HUES48 (cell line): ENCODE results near the gene GABRB1.

Experiments
- H3K27ac ChIP-seq: one replicate; pipeline ENCODE4 v1.7.0; 2013; ENCODE audit warnings: low read depth, low read length, inconsistent platforms
- H3K27me3 ChIP-seq: 2 replicates; pipeline ENCODE4 v1.6.1; 2013; ENCODE audit warnings: mild to moderate bottlenecking, low read length; ENCODE audit not compliant: control insufficient read depth, insufficient read depth
- H3K36me3 ChIP-seq: 2 replicates; pipeline ENCODE4 v1.6.1; 2013; ENCODE audit warnings: low read length; ENCODE audit not compliant: control insufficient read depth, insufficient read depth
- H3K4me1 ChIP-seq: 2 replicates; pipeline ENCODE4 v1.6.1; 2013; ENCODE audit warnings: mild to moderate bottlenecking, low read length; ENCODE audit not compliant: control insufficient read depth, insufficient read depth
- H3K4me3 ChIP-seq: 2 replicates; pipeline ENCODE4 v1.5.1; 2013; ENCODE audit warnings: mild to moderate bottlenecking, low read depth, low read length
- H3K9ac ChIP-seq: 2 replicates; pipeline ENCODE4 v1.6.1; 2013; ENCODE audit warnings: mild to moderate bottlenecking, low read depth, low read length, moderate library complexity
- H3K9me3 ChIP-seq: 2 replicates; pipeline ENCODE4 v1.6.1; 2013; ENCODE audit warnings: low read length; ENCODE audit not compliant: control insufficient read depth, insufficient read depth

The GABRB1 gene

DNA sequence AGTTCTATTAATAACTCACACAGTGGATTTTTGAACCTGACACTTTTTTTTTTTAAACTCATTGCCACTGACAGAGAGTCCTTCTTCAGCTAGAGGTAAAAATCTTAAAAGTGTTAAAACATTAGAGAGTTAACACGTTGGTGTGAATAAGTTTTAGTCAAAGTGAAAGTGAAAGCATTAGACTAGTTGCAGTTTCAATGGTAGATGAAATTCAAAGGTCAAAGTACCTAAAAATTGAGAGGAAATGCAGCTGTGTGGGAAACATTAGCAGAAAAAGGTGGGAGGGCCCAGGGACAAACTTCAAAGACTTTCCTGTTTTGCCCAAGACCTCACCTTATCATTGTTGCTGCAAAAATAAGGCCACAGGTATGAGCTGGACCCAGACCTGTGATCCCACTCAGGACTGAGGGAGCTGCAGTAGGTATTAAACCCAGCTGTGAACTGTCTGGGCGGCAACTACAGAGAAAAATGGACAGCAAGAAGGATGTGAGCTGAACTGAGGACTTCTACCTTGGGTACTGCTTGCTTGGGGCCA is 20.4 kb upstream of the GABRB1 start:
- Histone ChIP-seq H3K36me3 (no peaks in the 10 kb centered on the region), H3K4me1 (no peaks in the 10 kb centered on the region), H3K27me3 (no peaks in the 10 kb centered on the region), H3K9ac (no peak overlapping the region), H3K9me3 (no peaks in the 10 kb centered on the region), H3K27ac (no peak overlapping the region), H3K4me3 (no peak overlapping the region)

GRCh38 chr4:47012676-47013075 is 18.7 kb upstream of the GABRB1 start:
- Histone ChIP-seq H3K4me3 (no peak overlapping the region), H3K27ac (no peak overlapping the region), H3K9me3 (no peaks in the 10 kb centered on the region), H3K36me3 (no peaks in the 10 kb centered on the region), H3K27me3 (no peaks in the 10 kb centered on the region), H3K9ac (no peak overlapping the region), H3K4me1 (no peaks in the 10 kb centered on the region)

DNA sequence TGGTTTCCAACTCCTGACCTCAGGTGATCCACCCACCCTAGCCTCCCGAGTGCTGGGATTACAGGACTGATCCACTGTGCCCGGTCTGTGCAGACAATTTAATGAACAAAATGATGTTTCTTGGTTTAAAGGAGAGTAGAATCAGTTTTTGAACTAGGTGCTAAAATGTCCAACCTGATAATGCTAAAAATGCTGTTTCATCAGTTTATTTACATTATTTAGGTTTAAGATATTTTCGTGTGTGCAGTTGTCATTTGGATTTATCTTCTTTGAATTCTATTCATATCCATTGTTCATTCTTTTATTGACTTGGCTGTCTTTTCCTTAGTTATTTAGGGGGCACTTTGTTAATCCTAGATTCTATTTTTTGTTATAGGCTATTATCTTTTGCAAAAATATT is 18.0 kb upstream of the GABRB1 start:
- Histone ChIP-seq H3K27me3 (no peaks in the 10 kb centered on the region), H3K9me3 (no peaks in the 10 kb centered on the region), H3K4me1 (no peaks in the 10 kb centered on the region), H3K36me3 (no peaks in the 10 kb centered on the region), H3K4me3 (no peak overlapping the region), H3K27ac (no peak overlapping the region), H3K9ac (no peak overlapping the region)

DNA sequence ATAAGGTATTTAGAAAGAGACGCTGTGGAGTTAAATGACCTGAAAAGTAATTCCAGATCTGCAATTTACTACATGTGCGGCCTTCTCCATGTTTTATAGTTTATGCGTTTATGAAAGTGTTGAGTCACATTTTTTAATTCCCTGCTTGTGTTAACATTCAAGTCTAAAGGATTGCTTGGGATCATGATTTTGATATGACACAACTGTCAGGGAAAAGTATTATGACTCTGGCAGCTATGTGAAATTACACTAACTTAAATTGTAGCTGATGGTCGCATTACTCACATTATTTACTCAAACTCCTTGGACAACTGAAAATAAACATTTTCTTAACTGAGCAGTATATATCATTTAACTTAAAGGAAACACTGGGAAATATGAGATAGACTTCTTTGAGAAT is 14.3 kb upstream of the GABRB1 start:
- Histone ChIP-seq H3K27ac (no peak overlapping the region), H3K4me3 (no peak overlapping the region), H3K4me1 (no peaks in the 10 kb centered on the region), H3K9ac (no peak overlapping the region), H3K9me3 (no peaks in the 10 kb centered on the region), H3K36me3 (no peaks in the 10 kb centered on the region), H3K27me3 (no peaks in the 10 kb centered on the region)

GRCh38 chr4:47017494-47017893 is 13.9 kb upstream of the GABRB1 start:
- Histone ChIP-seq H3K27me3 (no peaks in the 10 kb centered on the region), H3K9me3 (no peaks in the 10 kb centered on the region), H3K4me1 (no peaks in the 10 kb centered on the region), H3K36me3 (no peaks in the 10 kb centered on the region), H3K9ac (no peak overlapping the region), H3K27ac (no peak overlapping the region), H3K4me3 (no peak overlapping the region)

- H3K9ac ChIP-seq = no peak overlapping the region
- peaks cover 30% of the 10 kb centered on the region for H3K27me3 ChIP-seq
- peaks cover 4% of the 10 kb centered on the region for H3K4me1 ChIP-seq
- H3K9me3 ChIP-seq = no peaks in the 10 kb centered on the region
- no peak overlapping the region for H3K27ac ChIP-seq
- peak overlapping the region; percentile 84 for H3K4me3 ChIP-seq
- H3K36me3 ChIP-seq = no peaks in the 10 kb centered on the region
These were observed 511 bp downstream of the GABRB1 start for GRCh38 chr4:47031751-47032404.

DNA sequence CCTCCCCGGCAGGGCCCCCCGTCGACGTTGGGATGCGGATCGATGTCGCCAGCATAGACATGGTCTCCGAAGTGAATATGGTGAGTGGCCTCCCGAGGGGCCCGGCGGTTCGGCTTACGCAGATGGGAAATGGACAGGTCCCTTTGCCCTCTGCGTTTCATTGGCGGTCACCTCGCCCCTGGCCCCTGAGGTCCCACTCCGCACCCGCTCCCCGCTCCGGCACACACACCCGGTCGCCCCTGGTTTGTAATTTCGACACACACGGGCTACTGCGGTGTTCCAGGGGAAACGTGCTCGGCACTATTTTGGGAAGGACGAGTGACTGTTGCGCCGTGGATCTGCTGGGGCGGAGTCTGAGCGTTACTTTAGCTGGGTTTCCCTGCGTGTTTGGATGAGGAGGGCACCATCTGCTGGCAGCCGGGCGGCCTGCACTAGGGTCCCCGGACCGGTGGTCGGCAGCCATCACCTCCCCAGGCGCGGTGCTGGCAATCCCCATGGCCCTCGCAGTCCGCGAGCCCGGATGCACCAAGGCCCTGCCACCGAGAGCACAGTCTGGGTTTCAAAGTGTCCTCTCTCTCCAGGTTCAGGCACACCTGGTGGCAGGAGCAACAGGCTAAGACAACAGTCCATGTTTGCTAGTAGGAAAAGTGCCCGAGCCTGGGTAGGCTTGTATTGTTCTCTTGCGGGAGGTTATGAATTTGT is 1.2 kb downstream of the GABRB1 start:
- peaks cover 30% of the 10 kb centered on the region for H3K27me3 ChIP-seq
- H3K27ac ChIP-seq = no peak overlapping the region
- H3K4me1 ChIP-seq = peaks cover 4% of the 10 kb centered on the region
- H3K4me3 ChIP-seq = peak overlapping the region; percentile 84
- H3K36me3 ChIP-seq = no peaks in the 10 kb centered on the region
- no peak overlapping the region for H3K9ac ChIP-seq
- H3K9me3 ChIP-seq = no peaks in the 10 kb centered on the region

DNA sequence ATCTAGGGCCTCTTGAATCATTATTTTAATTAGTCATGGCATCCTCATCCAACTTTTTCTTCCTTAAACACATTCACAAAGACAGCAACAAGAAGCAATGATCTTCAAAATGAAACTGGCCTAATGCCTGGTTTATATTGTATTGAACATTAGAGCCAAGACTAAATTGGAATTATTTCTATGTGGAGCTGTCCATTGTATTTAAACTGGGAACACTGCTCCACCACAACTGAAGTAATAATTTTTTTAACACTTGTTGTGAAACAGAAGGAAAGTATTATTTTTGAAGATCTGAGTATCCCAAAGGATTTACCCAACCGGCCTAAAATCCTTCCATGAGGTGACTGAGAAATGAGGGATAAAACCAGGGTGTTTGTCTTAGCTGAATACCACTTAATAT is 6.9 kb downstream of the GABRB1 start:
- no peak overlapping the region for H3K4me3 ChIP-seq
- no peaks in the 10 kb centered on the region for H3K9me3 ChIP-seq
- H3K9ac ChIP-seq = no peak overlapping the region
- H3K36me3 ChIP-seq = no peaks in the 10 kb centered on the region
- H3K4me1 ChIP-seq = no peaks in the 10 kb centered on the region
- no peak overlapping the region for H3K27ac ChIP-seq
- peaks cover 3% of the 10 kb centered on the region; the same call in 1 of the 2 replicates for H3K27me3 ChIP-seq

- Histone ChIP-seq H3K27ac (no peak overlapping the region), H3K9ac (no peak overlapping the region), H3K36me3 (no peaks in the 10 kb centered on the region), H3K4me1 (no peaks in the 10 kb centered on the region), H3K27me3 (no peaks in the 10 kb centered on the region), H3K4me3 (no peak overlapping the region), H3K9me3 (no peaks in the 10 kb centered on the region)
These were observed 9.5 kb downstream of the GABRB1 start for GRCh38 chr4:47040828-47041227.

DNA sequence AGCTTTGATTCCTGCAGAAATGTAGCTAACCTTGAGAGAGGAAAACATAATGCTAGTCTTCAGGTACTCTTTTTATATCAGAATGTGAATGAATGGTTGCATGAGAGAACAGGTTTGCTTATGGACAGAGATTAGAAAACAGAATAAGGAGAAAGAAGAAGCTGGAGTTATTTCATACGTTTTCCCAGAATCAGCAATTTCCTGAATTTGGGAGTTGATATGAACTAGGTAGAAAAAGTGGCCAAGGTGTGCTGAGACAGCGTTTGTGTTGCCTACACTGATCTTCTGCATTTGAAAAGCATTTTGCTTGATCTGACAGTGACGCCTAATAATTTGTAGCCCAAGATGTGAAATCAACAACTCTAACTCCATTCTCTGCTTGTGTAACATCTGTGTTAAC is 12.5 kb downstream of the GABRB1 start:
- Histone ChIP-seq H3K4me1 (no peaks in the 10 kb centered on the region), H3K27me3 (no peaks in the 10 kb centered on the region), H3K9me3 (no peaks in the 10 kb centered on the region), H3K9ac (no peak overlapping the region), H3K4me3 (no peak overlapping the region), H3K27ac (no peak overlapping the region), H3K36me3 (no peaks in the 10 kb centered on the region)

DNA sequence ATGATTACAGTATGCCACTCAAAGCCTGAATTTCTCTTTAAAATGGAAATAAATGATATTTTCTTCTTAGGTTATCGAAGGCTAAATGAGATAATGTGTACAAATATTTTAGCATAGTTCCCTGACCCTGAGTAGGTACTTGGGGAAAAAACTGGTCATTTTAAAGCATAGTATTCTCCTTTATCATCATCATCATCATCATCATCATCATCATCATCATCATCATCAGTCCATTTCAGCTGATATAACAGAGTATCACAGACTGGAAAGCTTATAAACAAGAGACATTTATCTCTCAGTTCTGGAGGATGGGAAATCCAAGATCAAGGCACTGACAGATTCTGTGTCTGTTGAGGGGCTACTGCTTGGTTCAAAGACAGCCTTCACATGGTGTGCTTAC is 13.9 kb downstream of the GABRB1 start:
- H3K27ac ChIP-seq = no peak overlapping the region
- H3K27me3 ChIP-seq = no peaks in the 10 kb centered on the region
- no peaks in the 10 kb centered on the region for H3K9me3 ChIP-seq
- no peaks in the 10 kb centered on the region for H3K36me3 ChIP-seq
- H3K9ac ChIP-seq = no peak overlapping the region
- no peaks in the 10 kb centered on the region for H3K4me1 ChIP-seq
- no peak overlapping the region for H3K4me3 ChIP-seq
